SU-DHL-6 (cell line): ENCODE results near the gene TRIM7.

Source experiments
- EZH2phosphoT487 ChIP-seq: fragments of 200-600 bp; sonication (generic), shearing (Covaris generic); conservative IDR thresholded peaks from 2 replicates; pipeline ENCODE4 v1.6.1; 2018; ENCODE audit warnings: mild to moderate bottlenecking, antibody characterized with exemption, low read length, moderate library complexity, mixed read lengths
- TF ChIP-seq, protein P1 (sequence below): fragments of 200-600 bp; sonication (generic); IDR thresholded peaks from one replicate; pipeline ENCODE4 v1.5.1; 2017; ENCODE audit warnings: antibody characterized with exemption, mild to moderate bottlenecking, low read length, moderate library complexity; ENCODE audit not compliant: insufficient read depth, poor library complexity, severe bottlenecking

DNA sequence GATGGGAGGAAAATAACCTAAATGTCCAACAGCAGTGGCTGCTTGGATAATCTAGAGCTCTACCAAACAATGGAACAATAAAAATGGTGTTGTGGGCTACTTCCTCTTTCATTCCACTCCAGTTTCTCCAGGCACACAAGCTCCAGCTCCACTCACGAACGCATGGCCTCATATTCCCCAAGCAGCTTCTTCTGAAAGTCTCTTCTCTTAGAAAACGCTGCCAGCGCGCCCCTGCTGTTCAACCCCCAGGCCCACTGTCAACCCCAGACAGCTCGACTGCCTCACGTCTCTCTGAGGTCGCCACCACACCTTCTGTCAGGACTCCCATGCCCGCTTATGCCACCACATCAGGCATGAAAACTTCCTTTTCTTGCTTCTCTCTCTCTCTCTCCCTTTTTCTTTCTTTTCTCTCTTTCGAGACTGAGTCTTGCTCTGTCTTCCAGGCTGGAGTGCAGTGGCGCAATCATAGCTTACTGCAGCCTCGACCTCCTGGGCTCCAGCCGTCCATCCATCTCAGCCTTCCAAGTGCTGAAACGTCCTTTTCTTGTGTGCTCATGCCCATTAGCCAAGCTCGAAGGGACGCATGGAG is 41.4 kb downstream of the TRIM7 start:
- TF ChIP-seq, protein P1, sequence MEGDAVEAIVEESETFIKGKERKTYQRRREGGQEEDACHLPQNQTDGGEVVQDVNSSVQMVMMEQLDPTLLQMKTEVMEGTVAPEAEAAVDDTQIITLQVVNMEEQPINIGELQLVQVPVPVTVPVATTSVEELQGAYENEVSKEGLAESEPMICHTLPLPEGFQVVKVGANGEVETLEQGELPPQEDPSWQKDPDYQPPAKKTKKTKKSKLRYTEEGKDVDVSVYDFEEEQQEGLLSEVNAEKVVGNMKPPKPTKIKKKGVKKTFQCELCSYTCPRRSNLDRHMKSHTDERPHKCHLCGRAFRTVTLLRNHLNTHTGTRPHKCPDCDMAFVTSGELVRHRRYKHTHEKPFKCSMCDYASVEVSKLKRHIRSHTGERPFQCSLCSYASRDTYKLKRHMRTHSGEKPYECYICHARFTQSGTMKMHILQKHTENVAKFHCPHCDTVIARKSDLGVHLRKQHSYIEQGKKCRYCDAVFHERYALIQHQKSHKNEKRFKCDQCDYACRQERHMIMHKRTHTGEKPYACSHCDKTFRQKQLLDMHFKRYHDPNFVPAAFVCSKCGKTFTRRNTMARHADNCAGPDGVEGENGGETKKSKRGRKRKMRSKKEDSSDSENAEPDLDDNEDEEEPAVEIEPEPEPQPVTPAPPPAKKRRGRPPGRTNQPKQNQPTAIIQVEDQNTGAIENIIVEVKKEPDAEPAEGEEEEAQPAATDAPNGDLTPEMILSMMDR, result no peak
- TF ChIP-seq EZH2phosphoT487, result no peak
